SK-N-SH (cell line): Measurements from ENCODE around the gene SLC17A4.

ENCODE experiments used
- CHD2 ChIP-seq: fragments of 150-350 bp; IDR thresholded peaks from 2 replicates; pipeline ENCODE4 v1.6.1; 2018; ENCODE audit warnings: low read length; ENCODE audit not compliant: partially characterized antibody
- FOXM1 ChIP-seq: IDR thresholded peaks from 2 replicates; pipeline ENCODE4 v1.4.0; 2012; ENCODE audit warnings: low read depth, mild to moderate bottlenecking
- NFIC ChIP-seq: IDR thresholded peaks from 2 replicates; pipeline ENCODE4 v1.4.0; 2012; ENCODE audit warnings: borderline replicate concordance
- SIN3A ChIP-seq: IDR thresholded peaks from 2 replicates; pipeline ENCODE4 v1.6.1; 2012; ENCODE audit warnings: low read depth, mild to moderate bottlenecking, low read length, moderate library complexity, borderline replicate concordance
- YY1 ChIP-seq: IDR thresholded peaks from 2 replicates; pipeline ENCODE4 v1.4.0; 2012; ENCODE audit warnings: low read depth, mild to moderate bottlenecking
- TF ChIP-seq, protein P1 (sequence below): fragments of 200-600 bp; sonication (generic); IDR thresholded peaks from 2 replicates; pipeline ENCODE4 v1.6.1; 2017; ENCODE audit warnings: antibody characterized with exemption, mild to moderate bottlenecking, moderate library complexity
- TF ChIP-seq, protein P2 (sequence below): fragments of 150-350 bp; IDR thresholded peaks from 2 replicates; pipeline ENCODE4 v1.6.1; 2017; ENCODE audit warnings: antibody characterized with exemption, low read length, low read depth, borderline replicate concordance
- TF ChIP-seq, protein P3 (sequence below): IDR thresholded peaks from 2 replicates; pipeline ENCODE4 v1.4.0; 2012; ENCODE audit warnings: low read depth, borderline replicate concordance
- TF ChIP-seq, protein P4 (sequence below): IDR thresholded peaks from 2 replicates; pipeline ENCODE4 v1.4.0; 2012; ENCODE audit warnings: low read depth, borderline replicate concordance

DNA sequence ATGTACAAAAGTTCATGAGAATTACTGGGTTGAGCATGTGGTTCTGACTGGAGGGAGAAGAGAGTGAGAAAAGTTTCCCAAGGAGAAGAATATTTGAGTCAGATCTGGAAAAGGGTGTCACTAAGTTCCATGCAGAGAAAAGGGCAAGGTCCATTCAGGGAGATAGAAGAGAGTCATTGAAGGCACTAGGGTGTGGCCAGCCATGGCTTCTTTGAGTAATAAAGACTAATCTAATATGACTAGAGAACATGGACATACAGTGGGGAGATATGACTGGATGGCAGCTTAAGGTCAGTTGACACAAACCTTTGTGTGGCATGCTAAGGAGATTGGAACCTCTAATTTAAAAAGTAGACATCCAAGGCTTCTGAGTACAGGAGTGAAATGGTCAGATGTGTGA, 10.7 kb upstream of the SLC17A4 start:
- TF ChIP-seq, protein P1, sequence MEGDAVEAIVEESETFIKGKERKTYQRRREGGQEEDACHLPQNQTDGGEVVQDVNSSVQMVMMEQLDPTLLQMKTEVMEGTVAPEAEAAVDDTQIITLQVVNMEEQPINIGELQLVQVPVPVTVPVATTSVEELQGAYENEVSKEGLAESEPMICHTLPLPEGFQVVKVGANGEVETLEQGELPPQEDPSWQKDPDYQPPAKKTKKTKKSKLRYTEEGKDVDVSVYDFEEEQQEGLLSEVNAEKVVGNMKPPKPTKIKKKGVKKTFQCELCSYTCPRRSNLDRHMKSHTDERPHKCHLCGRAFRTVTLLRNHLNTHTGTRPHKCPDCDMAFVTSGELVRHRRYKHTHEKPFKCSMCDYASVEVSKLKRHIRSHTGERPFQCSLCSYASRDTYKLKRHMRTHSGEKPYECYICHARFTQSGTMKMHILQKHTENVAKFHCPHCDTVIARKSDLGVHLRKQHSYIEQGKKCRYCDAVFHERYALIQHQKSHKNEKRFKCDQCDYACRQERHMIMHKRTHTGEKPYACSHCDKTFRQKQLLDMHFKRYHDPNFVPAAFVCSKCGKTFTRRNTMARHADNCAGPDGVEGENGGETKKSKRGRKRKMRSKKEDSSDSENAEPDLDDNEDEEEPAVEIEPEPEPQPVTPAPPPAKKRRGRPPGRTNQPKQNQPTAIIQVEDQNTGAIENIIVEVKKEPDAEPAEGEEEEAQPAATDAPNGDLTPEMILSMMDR = no peak
- TF ChIP-seq FOXM1 (no peak), CHD2 (no peak), SIN3A (no peak), YY1 (no peak), NFIC (no peak)
- TF ChIP-seq, protein P2, sequence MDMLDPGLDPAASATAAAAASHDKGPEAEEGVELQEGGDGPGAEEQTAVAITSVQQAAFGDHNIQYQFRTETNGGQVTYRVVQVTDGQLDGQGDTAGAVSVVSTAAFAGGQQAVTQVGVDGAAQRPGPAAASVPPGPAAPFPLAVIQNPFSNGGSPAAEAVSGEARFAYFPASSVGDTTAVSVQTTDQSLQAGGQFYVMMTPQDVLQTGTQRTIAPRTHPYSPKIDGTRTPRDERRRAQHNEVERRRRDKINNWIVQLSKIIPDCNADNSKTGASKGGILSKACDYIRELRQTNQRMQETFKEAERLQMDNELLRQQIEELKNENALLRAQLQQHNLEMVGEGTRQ = no peak
- TF ChIP-seq, protein P3, sequence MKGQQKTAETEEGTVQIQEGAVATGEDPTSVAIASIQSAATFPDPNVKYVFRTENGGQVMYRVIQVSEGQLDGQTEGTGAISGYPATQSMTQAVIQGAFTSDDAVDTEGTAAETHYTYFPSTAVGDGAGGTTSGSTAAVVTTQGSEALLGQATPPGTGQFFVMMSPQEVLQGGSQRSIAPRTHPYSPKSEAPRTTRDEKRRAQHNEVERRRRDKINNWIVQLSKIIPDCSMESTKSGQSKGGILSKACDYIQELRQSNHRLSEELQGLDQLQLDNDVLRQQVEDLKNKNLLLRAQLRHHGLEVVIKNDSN = no peak
- TF ChIP-seq, protein P4, sequence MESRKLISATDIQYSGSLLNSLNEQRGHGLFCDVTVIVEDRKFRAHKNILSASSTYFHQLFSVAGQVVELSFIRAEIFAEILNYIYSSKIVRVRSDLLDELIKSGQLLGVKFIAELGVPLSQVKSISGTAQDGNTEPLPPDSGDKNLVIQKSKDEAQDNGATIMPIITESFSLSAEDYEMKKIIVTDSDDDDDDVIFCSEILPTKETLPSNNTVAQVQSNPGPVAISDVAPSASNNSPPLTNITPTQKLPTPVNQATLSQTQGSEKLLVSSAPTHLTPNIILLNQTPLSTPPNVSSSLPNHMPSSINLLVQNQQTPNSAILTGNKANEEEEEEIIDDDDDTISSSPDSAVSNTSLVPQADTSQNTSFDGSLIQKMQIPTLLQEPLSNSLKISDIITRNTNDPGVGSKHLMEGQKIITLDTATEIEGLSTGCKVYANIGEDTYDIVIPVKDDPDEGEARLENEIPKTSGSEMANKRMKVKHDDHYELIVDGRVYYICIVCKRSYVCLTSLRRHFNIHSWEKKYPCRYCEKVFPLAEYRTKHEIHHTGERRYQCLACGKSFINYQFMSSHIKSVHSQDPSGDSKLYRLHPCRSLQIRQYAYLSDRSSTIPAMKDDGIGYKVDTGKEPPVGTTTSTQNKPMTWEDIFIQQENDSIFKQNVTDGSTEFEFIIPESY = no peak
